ENCODE measurements around the gene CCER1. TPM values are rescaled to one million over a fixed set of nuclear protein-coding genes. Genes with fewer than 3 reads are reported as not detected.

CCER1 gene
- total and polyA plus RNA-seq, 10 donors, result not detected

DNA sequence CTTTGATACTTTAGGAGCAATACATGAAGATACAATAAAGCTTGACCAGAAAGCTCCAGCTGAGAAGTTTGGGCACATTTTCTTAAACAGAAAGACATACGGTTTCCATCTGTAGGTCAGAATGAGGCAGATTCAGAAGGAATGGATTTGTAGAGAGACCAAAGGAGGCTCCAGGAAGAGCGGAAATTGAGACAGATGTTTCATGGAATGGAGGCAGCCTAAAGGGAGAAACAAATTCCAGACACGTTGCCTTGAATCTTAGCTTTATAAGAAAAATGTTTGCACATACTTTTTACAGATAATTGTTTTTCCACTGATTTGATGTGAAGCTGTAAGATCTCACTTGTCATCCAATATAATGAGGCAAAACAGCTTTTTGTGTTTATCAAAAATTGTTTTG, 25.0 kb upstream of the CCER1 start:
- 52 to 85% (median 77%) methylated on average over 3 of the region's 3 CpGs for WGBS, 5 donors
- intact Hi-C loops (cut with DNase I; ENCODE audit: low total_unique reads), result loop anchor here (10.0 kb wide), 1 partner anchor 375 kb away; no protein-coding TSS in a partner anchor
- DNase-seq, result no peak

GRCh38 chr12:90979019-90979418, 24.0 kb upstream of the CCER1 start:
- Histone ChIP-seq H3K9me3 (no peaks in the 10 kb centered on the region), H3K27me3 (replicated peaks in 1 of 7) (no peaks in the 10 kb centered on the region), H3K4me1 (no peaks in the 10 kb centered on the region), H3K4me3 (no peak overlapping the region), H3K27ac (no peak overlapping the region), H3K36me3 (no peaks in the 10 kb centered on the region)
- intact Hi-C loops (cut with DNase I; ENCODE audit: low total_unique reads), result loop anchor here (10.0 kb wide), 1 partner anchor 376 kb away; no protein-coding TSS in a partner anchor
- TF ChIP-seq POLR2AphosphoS5 (IDR thresholded peaks at IDR 0.05) (no peak), CTCF (IDR thresholded peaks at IDR 0.05 in 8 of 11, conservative IDR thresholded peaks at IDR 0.05 in 3 of 11) (no peak), POLR2A (IDR thresholded peaks at IDR 0.05) (no peak)
- 78 to 94% (median 89%) methylated on average over 3 of the region's 3 CpGs for WGBS, 5 donors
- DNase-seq, result no peak

More for the DNA sequence above, 25.0 kb upstream of the CCER1 start:
- TF ChIP-seq CTCF (IDR thresholded peaks at IDR 0.05 in 8 of 11, conservative IDR thresholded peaks at IDR 0.05 in 3 of 11) (no peak), POLR2AphosphoS5 (IDR thresholded peaks at IDR 0.05) (no peak), POLR2A (IDR thresholded peaks at IDR 0.05) (no peak)
- H3K27me3 ChIP-seq (replicated peaks in 1 of 7), result no peaks in the 10 kb centered on the region
- H3K9me3 ChIP-seq, result no peaks in the 10 kb centered on the region
- no peak overlapping the region for H3K27ac ChIP-seq
- H3K4me1 ChIP-seq, result no peaks in the 10 kb centered on the region
- H3K36me3 ChIP-seq, result no peaks in the 10 kb centered on the region
- H3K4me3 ChIP-seq, result no peak overlapping the region

GRCh38 chr12:90978117-90978770, 23.3 kb upstream of the CCER1 start:
- H3K4me3 ChIP-seq, result no peak overlapping the region
- no peaks in the 10 kb centered on the region for H3K36me3 ChIP-seq
- no peaks in the 10 kb centered on the region for H3K4me1 ChIP-seq
- intact Hi-C loops (cut with DNase I; ENCODE audit: low total_unique reads), result loop anchor here (10.0 kb wide), 1 partner anchor 377 kb away; no protein-coding TSS in a partner anchor
- TF ChIP-seq CTCF (IDR thresholded peaks at IDR 0.05 in 8 of 11, conservative IDR thresholded peaks at IDR 0.05 in 3 of 11) (peak in 6 of 11 experiments; percentile 20 to 51 (median 40)), POLR2A (IDR thresholded peaks at IDR 0.05) (no peak)
- H3K27me3 ChIP-seq (replicated peaks in 1 of 7), result no peaks in the 10 kb centered on the region
- 51 to 78% (median 60%) methylated on average over 1 of the region's 1 CpG for WGBS, 5 donors
- H3K27ac ChIP-seq, result no peak overlapping the region
- H3K9me3 ChIP-seq, result no peaks in the 10 kb centered on the region
- no peak for DNase-seq

GRCh38 chr12:90977224-90977623, 22.2 kb upstream of the CCER1 start:
- H3K4me3 ChIP-seq, result no peak overlapping the region

More at GRCh38 chr12:90977224-90977623, 22.2 kb upstream of the CCER1 start:
- DNase-seq, result no peak
- no peaks in the 10 kb centered on the region for H3K27me3 ChIP-seq (replicated peaks in 1 of 7)
- no peaks in the 10 kb centered on the region for H3K9me3 ChIP-seq
- H3K36me3 ChIP-seq, result no peaks in the 10 kb centered on the region
- no peaks in the 10 kb centered on the region for H3K4me1 ChIP-seq
- intact Hi-C loops (cut with DNase I; ENCODE audit: low total_unique reads), result loop anchor here (10.0 kb wide), 1 partner anchor 378 kb away; no protein-coding TSS in a partner anchor
- WGBS, 5 donors, result 84 to 96% (median 93%) methylated on average over 1 of the region's 1 CpG
- H3K27ac ChIP-seq, result no peak overlapping the region
- no peak for TF ChIP-seq POLR2A (IDR thresholded peaks at IDR 0.05)
- no peak for TF ChIP-seq POLR2AphosphoS5 (IDR thresholded peaks at IDR 0.05)
- TF ChIP-seq CTCF (IDR thresholded peaks at IDR 0.05 in 8 of 11, conservative IDR thresholded peaks at IDR 0.05 in 3 of 11), result no peak

All from spleen (tissue), 11 donors.